Fibroblast of villous mesenchyme (primary cell): ENCODE data around the gene IGFBP2. TPM values are rescaled to one million over a fixed set of nuclear protein-coding genes. Genes with fewer than 3 reads are reported as not detected.
A peak's percentile ranks its signal among the peaks of the same experiment; 100 is the strongest.

Experiments used
- DNase-seq: peaks from one replicate; pipeline ENCODE4 v3.0.0-alpha.2; 2010; ENCODE audit warnings: low read depth
- H3K4me3 ChIP-seq: 2 replicates; pipeline ENCODE4 v1.5.1; 2011; ENCODE audit warnings: low read depth, mild to moderate bottlenecking, low read length
- CTCF ChIP-seq: IDR thresholded peaks from 2 replicates; pipeline ENCODE4 v1.5.1; 2012; ENCODE audit warnings: low read depth, mild to moderate bottlenecking, low read length; ENCODE audit not compliant: insufficient read depth
- total RNA-seq: library from RNA; depleted of rRNA; stranded (reverse); fragments of >200 nt; gene quantifications from 2 replicates; pipeline ENCODE4 v1.2.3, GENCODE V29; 2012

IGFBP2 gene
- total RNA-seq, 1 donor: 15.5 TPM

- peak overlapping the region; percentile 70 for H3K4me3 ChIP-seq
- no peak for TF ChIP-seq CTCF
- no peak for DNase-seq
Observed at GRCh38 chr2:216632346-216632951, 771 bp upstream of the IGFBP2 start.

GRCh38 chr2:216633616-216634369 lies 573 bp downstream of the IGFBP2 start:
- no peak for TF ChIP-seq CTCF
- DNase-seq: peak; percentile 16
- H3K4me3 ChIP-seq: peak overlapping the region; percentile 70

- no peak for DNase-seq
- TF ChIP-seq CTCF: no peak
- H3K4me3 ChIP-seq: peak overlapping the region; percentile 70
Observed at GRCh38 chr2:216634370-216635148, 1.3 kb downstream of the IGFBP2 start.

- no peak for TF ChIP-seq CTCF
- H3K4me3 ChIP-seq: peak overlapping the region; percentile 70
- DNase-seq: peak; percentile 30
Observed at GRCh38 chr2:216635171-216635570, 2.0 kb downstream of the IGFBP2 start.

GRCh38 chr2:216635701-216636550 lies 2.7 kb downstream of the IGFBP2 start:
- H3K4me3 ChIP-seq: peak overlapping the region; percentile 70
- no peak for TF ChIP-seq CTCF
- DNase-seq: peak; percentile 40
